Chondrocyte (in vitro differentiated cells): Measurements from ENCODE around the gene GALNT1. TPM values are rescaled to one million over a fixed set of nuclear protein-coding genes. Genes with fewer than 3 reads are reported as not detected.

Experiments used
- DNase-seq: peaks from one replicate; pipeline ENCODE4 v3.0.0; 2021; ENCODE audit warnings: mixed read lengths, low spot score
- H3K27ac Mint-ChIP-seq: one replicate; pipeline ENCODE4 v1.8.0; 2021; ENCODE audit warnings: mild to moderate bottlenecking, moderate library complexity, mixed read lengths; ENCODE audit not compliant: unreplicated experiment
- H3K27me3 Mint-ChIP-seq: 2 replicates; pipeline ENCODE4 v1.8.0; 2021; ENCODE audit warnings: low read depth, mixed read lengths
- H3K36me3 Mint-ChIP-seq: 2 replicates; pipeline ENCODE4 v1.8.0; 2021; ENCODE audit warnings: low read depth, mixed read lengths
- H3K4me1 Mint-ChIP-seq: 2 replicates; pipeline ENCODE4 v1.8.0; 2021; ENCODE audit warnings: low read depth, mild to moderate bottlenecking, mixed read lengths
- H3K4me3 Mint-ChIP-seq: one replicate; pipeline ENCODE4 v1.8.0; 2021; ENCODE audit warnings: mild to moderate bottlenecking, moderate library complexity, mixed read lengths; ENCODE audit not compliant: unreplicated experiment
- H3K9me3 Mint-ChIP-seq: 2 replicates; pipeline ENCODE4 v1.8.0; 2021; ENCODE audit warnings: low read depth, mixed read lengths
- total RNA-seq: library from RNA; stranded (reverse); gene quantifications from 3 replicates; pipeline ENCODE4 v1.2.1, GENCODE V29; 2021
- TF ChIP-seq, protein P1 (sequence below): fragments of 200-600 bp; sonication (generic); IDR thresholded peaks from 2 replicates; pipeline ENCODE4 v1.5.0; 2021; ENCODE audit warnings: antibody characterized with exemption, mild to moderate bottlenecking, moderate library complexity

Gene GALNT1
- total RNA-seq, 1 donor from 2014 or later, result 228 TPM

- no peak for DNase-seq
- Mint-ChIP-seq H3K9me3 (peaks cover 14% of the 10 kb centered on the region), H3K4me3 (no peak overlapping the region), H3K27ac (peak overlapping the region; percentile 61), H3K36me3 (peaks cover 5% of the 10 kb centered on the region), H3K27me3 (no peaks in the 10 kb centered on the region), H3K4me1 (peaks cover 42% of the 10 kb centered on the region)
- TF ChIP-seq, protein P1, sequence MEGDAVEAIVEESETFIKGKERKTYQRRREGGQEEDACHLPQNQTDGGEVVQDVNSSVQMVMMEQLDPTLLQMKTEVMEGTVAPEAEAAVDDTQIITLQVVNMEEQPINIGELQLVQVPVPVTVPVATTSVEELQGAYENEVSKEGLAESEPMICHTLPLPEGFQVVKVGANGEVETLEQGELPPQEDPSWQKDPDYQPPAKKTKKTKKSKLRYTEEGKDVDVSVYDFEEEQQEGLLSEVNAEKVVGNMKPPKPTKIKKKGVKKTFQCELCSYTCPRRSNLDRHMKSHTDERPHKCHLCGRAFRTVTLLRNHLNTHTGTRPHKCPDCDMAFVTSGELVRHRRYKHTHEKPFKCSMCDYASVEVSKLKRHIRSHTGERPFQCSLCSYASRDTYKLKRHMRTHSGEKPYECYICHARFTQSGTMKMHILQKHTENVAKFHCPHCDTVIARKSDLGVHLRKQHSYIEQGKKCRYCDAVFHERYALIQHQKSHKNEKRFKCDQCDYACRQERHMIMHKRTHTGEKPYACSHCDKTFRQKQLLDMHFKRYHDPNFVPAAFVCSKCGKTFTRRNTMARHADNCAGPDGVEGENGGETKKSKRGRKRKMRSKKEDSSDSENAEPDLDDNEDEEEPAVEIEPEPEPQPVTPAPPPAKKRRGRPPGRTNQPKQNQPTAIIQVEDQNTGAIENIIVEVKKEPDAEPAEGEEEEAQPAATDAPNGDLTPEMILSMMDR, result no peak
Observed at GRCh38 chr18:35740656-35741055, 159.1 kb downstream of the GALNT1 start.

- H3K4me3 Mint-ChIP-seq, result no peak overlapping the region
- TF ChIP-seq, protein P1, result no peak
- peaks cover 4% of the 10 kb centered on the region for H3K27me3 Mint-ChIP-seq
- H3K9me3 Mint-ChIP-seq, result peaks cover 10% of the 10 kb centered on the region
- peaks cover 42% of the 10 kb centered on the region for H3K4me1 Mint-ChIP-seq
- peaks cover 2% of the 10 kb centered on the region for H3K36me3 Mint-ChIP-seq
- peak overlapping the region; percentile 42 for H3K27ac Mint-ChIP-seq
- no peak for DNase-seq
Observed at GRCh38 chr18:35743916-35744315, 162.4 kb downstream of the GALNT1 start.

DNA sequence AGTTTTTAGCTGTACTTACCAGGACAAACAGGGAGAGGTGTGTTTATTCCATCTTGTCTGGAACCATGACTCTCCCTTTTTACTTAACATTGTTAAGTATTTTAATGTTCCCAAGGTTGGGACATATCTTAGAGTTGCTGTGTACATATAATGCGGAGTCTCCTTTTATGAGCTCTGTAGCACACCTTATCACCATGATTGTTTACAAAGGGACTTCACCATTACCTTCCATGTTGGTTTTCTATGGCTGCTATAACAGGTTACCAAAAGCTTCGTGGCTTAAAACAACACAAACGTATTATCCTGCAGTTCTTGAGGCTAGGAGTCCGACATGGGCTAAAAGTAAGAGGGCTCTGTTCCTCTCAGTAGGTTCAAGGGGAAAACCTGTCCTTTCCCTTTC is 164.3 kb downstream of the GALNT1 start:
- Mint-ChIP-seq H3K27me3 (peaks cover 4% of the 10 kb centered on the region), H3K9me3 (no peaks in the 10 kb centered on the region), H3K4me3 (no peak overlapping the region), H3K36me3 (no peaks in the 10 kb centered on the region), H3K27ac (no peak overlapping the region), H3K4me1 (peaks cover 37% of the 10 kb centered on the region)
- no peak for DNase-seq
- TF ChIP-seq, protein P1, result no peak

DNA sequence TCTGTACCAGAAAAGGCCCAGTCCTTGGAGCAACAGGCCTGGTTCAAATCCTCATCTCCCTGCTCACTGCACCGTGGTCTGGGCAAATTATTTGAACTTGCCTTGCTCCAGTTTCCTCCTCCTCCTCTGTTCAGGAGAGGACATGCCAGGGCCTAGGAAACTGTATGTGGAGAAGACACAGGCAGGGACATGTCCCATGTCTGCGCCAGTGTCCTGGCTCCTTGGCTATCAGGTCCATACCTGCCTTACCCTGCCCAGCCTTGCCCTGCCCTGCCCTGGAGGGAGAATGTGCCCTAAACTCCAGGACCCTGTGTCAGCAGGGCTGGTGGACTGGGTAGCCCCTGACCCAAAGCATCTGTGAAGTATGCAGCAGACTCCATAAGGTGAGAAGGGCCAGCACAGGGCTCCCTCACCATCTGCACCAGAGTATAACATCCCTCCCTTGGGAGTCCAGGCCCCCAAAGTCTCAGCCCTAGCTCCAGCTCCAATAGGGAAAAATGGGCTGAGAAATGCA is 165.3 kb downstream of the GALNT1 start:
- peaks cover 4% of the 10 kb centered on the region for H3K27me3 Mint-ChIP-seq

GRCh38 chr18:35747894-35748472 is 166.4 kb downstream of the GALNT1 start:
- Mint-ChIP-seq H3K36me3 (no peaks in the 10 kb centered on the region), H3K27ac (no peak overlapping the region), H3K9me3 (no peaks in the 10 kb centered on the region), H3K27me3 (peaks cover 11% of the 10 kb centered on the region), H3K4me3 (no peak overlapping the region), H3K4me1 (peaks cover 21% of the 10 kb centered on the region)
- TF ChIP-seq, protein P1, result no peak
- no peak for DNase-seq

More for the DNA sequence above, 165.3 kb downstream of the GALNT1 start:
- no peak overlapping the region for H3K27ac Mint-ChIP-seq
- H3K4me1 Mint-ChIP-seq, result peaks cover 28% of the 10 kb centered on the region
- H3K4me3 Mint-ChIP-seq, result no peak overlapping the region
- H3K36me3 Mint-ChIP-seq, result no peaks in the 10 kb centered on the region
- TF ChIP-seq, protein P1, result no peak
- H3K9me3 Mint-ChIP-seq, result no peaks in the 10 kb centered on the region
- DNase-seq, result no peak
